AG04450 (cell line): Measurements from ENCODE around the gene PEAK3. TPM values are rescaled to one million over a fixed set of nuclear protein-coding genes. Genes with fewer than 3 reads are reported as not detected.

Experiments
- CTCF ChIA-PET: fragments of 300-600, 350-600 bp; formaldehyde crosslinking; extraction: SDS; loops from one replicate; lab custom pipeline; 2022; ENCODE audit warnings: antibody characterized with exemption, inconsistent platforms; lab: Charles Lee
- POLR2A ChIA-PET: fragments of 350-600 bp; formaldehyde crosslinking; extraction: SDS; loops from one replicate; lab custom pipeline; 2021; ENCODE audit warnings: antibody characterized with exemption, inconsistent platforms; lab: Yijun Ruan, JAX
- DNase-seq: peaks from one replicate; pipeline ENCODE4 v3.0.0-alpha.2; 2011; ENCODE audit warnings: low read depth, low spot score
- H3K27ac ChIP-seq: one replicate; pipeline ENCODE4 v1.5.1; 2012; ENCODE audit warnings: low read depth, low read length, control low read depth
- H3K27me3 ChIP-seq: one replicate; pipeline ENCODE4 v1.6.0; 2012; ENCODE audit warnings: low read length; ENCODE audit not compliant: control insufficient read depth, insufficient read depth
- H3K4me3 ChIP-seq: 2 replicates; pipeline ENCODE4 v1.5.1; 2011; ENCODE audit warnings: mild to moderate bottlenecking, low read depth, low read length, control low read depth
- H3K9me3 ChIP-seq: 2 replicates; pipeline ENCODE4 v1.5.1; 2012; ENCODE audit warnings: low read length; ENCODE audit not compliant: control insufficient read depth, insufficient read depth
- polyA plus RNA-seq: library from polyadenylated mRNA; depleted of rRNA; stranded (reverse); fragments of >200 nt; gene quantifications from 2 replicates; pipeline ENCODE4 v1.2.3, GENCODE V29; 2011; rRNA removed
- small RNA-seq: library from RNA; depleted of rRNA; stranded (forward); fragments of <200 nt; gene quantifications from one replicate; pipeline ENCODE3, GENCODE V24; 2012; ENCODE audit warnings: low read depth; ENCODE audit not compliant: insufficient read length
- TF ChIP-seq, protein P1 (sequence below): IDR thresholded peaks from 2 replicates; pipeline ENCODE4 v1.5.1; 2011; ENCODE audit warnings: low read depth, low read length, control low read depth, inconsistent platforms

PEAK3 gene
- polyA plus RNA-seq, 1 experiment: 0.04 TPM

DNA sequence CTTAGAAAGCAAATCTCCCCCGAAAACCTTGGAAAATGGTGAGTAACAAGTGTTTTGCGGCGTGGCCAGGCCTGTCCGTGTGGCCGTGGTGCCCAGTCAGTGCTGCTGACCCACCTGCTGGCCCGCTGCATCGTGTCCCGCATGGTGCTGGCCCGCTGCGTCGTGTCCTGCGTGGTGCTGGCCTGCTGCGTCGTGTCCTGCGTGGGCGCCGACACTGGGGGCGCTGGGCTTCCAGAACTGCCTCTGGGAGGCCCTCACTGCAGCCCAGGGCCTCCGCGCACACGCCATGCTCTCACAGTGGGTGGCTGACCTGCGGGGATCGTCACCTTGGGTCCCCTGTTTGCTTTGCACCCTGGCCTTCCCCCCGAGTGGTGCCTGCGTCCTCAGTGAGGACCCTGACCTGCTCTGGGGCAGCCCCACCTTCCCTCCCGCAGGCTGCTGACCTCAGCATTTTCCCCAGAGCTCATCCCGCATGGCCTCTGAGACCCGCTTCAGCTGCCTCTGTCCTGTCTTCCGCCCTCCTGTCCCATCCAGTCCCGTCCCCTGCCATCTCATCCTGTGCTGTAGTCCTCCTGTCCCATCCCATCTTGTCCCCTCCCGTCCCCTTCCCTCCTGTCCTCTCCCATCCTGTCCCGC, 56.4 kb downstream of the PEAK3 start:
- DNase-seq: no peak
- ChIA-PET POLR2A (no interaction called here), CTCF (no interaction called here)
- Histone ChIP-seq H3K27ac (no peak overlapping the region), H3K9me3 (no peaks in the 10 kb centered on the region; the same call in 1 of the 2 replicates), H3K27me3 (no peaks in the 10 kb centered on the region), H3K4me3 (no peak overlapping the region)
- TF ChIP-seq, protein P1, sequence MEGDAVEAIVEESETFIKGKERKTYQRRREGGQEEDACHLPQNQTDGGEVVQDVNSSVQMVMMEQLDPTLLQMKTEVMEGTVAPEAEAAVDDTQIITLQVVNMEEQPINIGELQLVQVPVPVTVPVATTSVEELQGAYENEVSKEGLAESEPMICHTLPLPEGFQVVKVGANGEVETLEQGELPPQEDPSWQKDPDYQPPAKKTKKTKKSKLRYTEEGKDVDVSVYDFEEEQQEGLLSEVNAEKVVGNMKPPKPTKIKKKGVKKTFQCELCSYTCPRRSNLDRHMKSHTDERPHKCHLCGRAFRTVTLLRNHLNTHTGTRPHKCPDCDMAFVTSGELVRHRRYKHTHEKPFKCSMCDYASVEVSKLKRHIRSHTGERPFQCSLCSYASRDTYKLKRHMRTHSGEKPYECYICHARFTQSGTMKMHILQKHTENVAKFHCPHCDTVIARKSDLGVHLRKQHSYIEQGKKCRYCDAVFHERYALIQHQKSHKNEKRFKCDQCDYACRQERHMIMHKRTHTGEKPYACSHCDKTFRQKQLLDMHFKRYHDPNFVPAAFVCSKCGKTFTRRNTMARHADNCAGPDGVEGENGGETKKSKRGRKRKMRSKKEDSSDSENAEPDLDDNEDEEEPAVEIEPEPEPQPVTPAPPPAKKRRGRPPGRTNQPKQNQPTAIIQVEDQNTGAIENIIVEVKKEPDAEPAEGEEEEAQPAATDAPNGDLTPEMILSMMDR: no peak

DNA sequence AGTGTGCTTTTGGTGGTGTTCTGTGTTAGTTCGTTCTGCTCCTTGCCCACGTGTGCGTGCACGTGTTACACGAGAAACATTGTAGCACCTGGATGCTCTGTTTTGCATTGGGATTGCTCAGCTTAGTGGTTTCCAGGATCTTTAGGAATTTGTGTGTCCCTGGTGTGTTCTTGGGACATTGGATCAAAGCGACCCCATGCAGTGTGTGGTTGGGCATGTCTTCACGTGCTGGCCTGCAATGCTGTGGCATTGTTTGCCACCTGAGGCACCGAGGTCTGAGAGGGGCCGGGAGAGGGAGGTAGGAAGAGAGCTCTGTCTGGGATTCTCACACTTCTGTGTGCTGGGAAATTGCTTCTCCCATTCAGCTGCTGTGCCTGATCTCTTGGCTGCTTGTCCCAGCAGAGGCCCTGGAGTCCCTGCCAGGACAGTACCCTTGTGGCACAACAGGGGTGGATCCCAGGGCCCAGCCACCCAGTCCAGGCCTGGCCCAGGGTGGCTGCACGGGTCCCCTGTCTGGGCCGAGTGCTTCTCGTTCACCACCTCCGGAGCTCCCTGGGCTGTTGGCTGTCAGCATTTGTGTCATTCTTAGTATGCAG, 57.1 kb downstream of the PEAK3 start:
- H3K27ac ChIP-seq: no peak overlapping the region
- H3K4me3 ChIP-seq: no peak overlapping the region
- no peaks in the 10 kb centered on the region for H3K27me3 ChIP-seq
- no peaks in the 10 kb centered on the region; the same call in 1 of the 2 replicates for H3K9me3 ChIP-seq
- TF ChIP-seq, protein P1: no peak
- POLR2A ChIA-PET: no interaction called here
- CTCF ChIA-PET: no interaction called here
- no peak for DNase-seq

Small RNAs within 50 kb of the gene (small RNA-seq; reads per million reads assigned to genes)
- not detected for gene MIR1227

Other genes starting within 250 kb of the PEAK3 start
- 31.1 and 35.4 TPM in 2 replicates for gene MKNK2, start 230.9 kb downstream of the PEAK3 start, polyA plus RNA-seq
- gene MOB3A, start 185.8 kb downstream of the PEAK3 start, polyA plus RNA-seq: 20.5 and 25.3 TPM in 2 replicates
- 0.56 and 0.84 TPM in 2 replicates for gene IZUMO4, start 185.3 kb downstream of the PEAK3 start, polyA plus RNA-seq
- gene AP3D1, start 130.6 kb downstream of the PEAK3 start, polyA plus RNA-seq: 68.2 and 94.4 TPM in 2 replicates
- gene DOT1L, start 118.2 kb downstream of the PEAK3 start, polyA plus RNA-seq: 3.2 and 4.3 TPM in 2 replicates
- gene PLEKHJ1, start 45.8 kb downstream of the PEAK3 start, polyA plus RNA-seq: 38.7 and 39.3 TPM in 2 replicates
- 7.0 and 9.5 TPM in 2 replicates for gene SF3A2, start 45.4 kb downstream of the PEAK3 start, polyA plus RNA-seq
- not detected in 2 replicates for gene AMH, start 32.9 kb downstream of the PEAK3 start, polyA plus RNA-seq
- gene JSRP1, start 25.8 kb downstream of the PEAK3 start, polyA plus RNA-seq: not detected in 2 replicates
- not detected in 2 replicates for gene LINGO3, start 26.0 kb upstream of the PEAK3 start, polyA plus RNA-seq
- gene LSM7, start 46.4 kb upstream of the PEAK3 start, polyA plus RNA-seq: 137 and 192 TPM in 2 replicates
- 9.9 and 15.7 TPM in 2 replicates for gene SPPL2B, start 46.5 kb upstream of the PEAK3 start, polyA plus RNA-seq
- not detected in 2 replicates for gene TMPRSS9, start 78.1 kb upstream of the PEAK3 start, polyA plus RNA-seq
- gene TIMM13, start 145.4 kb upstream of the PEAK3 start, polyA plus RNA-seq: 21.6 and 34.3 TPM in 2 replicates
- gene LMNB2, start 174.8 kb upstream of the PEAK3 start, polyA plus RNA-seq: 49.5 and 54.3 TPM in 2 replicates
- gene GADD45B, start 194.0 kb upstream of the PEAK3 start, polyA plus RNA-seq: 18.5 and 24.8 TPM in 2 replicates